ENCODE measurements around the gene ZCCHC9. TPM values are rescaled to one million over a fixed set of nuclear protein-coding genes. Genes with fewer than 3 reads are reported as not detected.

The ZCCHC9 gene
- total and polyA plus RNA-seq, 3 donors from 2014 or later: 18.6 to 23.7 (median 21.0) TPM

DNA sequence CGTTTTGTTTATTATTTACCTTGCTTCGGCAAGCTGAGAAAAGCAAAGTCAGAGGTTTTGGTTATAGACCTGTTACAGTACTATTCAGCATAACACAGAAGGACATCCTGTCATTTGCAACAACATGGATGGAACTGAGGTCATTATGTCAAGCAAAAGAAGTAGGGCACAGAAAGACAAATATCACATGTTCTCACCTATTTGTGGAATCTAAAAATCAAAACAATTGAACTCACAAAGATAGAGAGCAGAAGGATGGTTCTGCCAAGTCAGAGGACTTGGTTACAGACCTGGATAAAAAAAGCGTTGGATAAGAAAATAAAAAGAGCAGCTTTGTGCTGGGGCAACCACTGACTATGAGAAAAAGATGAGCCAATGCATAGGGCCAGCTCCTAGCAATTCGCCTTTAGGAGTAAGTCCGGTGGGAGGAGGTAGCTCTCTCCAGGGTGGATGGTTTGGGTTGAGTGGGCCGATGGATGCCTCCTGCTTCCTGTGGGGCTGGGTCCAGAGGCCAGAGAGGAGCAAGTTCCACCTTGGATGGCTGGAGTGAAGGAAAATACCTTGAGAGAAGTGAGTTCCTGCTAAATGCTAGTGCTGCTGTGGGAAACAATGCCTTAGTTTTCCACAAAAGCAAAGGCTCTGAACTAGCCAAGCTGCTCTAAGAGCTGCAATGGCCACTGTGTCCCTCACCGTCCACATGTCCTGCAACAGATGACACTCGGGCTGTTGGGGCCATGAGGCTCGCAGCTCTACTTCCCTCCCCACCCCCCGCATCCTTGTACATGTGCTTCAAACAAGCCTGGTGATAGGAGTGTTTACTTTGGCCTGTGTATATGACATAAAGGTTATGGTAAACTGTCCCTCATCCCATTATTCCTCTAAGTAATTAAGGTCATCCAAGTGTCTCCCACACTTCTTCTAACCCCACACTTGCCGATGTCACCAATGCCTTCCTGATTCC lies 54.2 kb downstream of the ZCCHC9 start:
- TF ChIP-seq, protein P1, sequence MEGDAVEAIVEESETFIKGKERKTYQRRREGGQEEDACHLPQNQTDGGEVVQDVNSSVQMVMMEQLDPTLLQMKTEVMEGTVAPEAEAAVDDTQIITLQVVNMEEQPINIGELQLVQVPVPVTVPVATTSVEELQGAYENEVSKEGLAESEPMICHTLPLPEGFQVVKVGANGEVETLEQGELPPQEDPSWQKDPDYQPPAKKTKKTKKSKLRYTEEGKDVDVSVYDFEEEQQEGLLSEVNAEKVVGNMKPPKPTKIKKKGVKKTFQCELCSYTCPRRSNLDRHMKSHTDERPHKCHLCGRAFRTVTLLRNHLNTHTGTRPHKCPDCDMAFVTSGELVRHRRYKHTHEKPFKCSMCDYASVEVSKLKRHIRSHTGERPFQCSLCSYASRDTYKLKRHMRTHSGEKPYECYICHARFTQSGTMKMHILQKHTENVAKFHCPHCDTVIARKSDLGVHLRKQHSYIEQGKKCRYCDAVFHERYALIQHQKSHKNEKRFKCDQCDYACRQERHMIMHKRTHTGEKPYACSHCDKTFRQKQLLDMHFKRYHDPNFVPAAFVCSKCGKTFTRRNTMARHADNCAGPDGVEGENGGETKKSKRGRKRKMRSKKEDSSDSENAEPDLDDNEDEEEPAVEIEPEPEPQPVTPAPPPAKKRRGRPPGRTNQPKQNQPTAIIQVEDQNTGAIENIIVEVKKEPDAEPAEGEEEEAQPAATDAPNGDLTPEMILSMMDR (IDR thresholded peaks at IDR 0.05): no peak
- no peak for TF ChIP-seq POLR2A (IDR thresholded peaks at IDR 0.05)
- DNase-seq: no peak
- Histone ChIP-seq H3K27me3 (no peaks in the 10 kb centered on the region), H3K4me1 (no peaks in the 10 kb centered on the region), H3K36me3 (ENCODE audit: low read depth, missing control alignments) (no peaks in the 10 kb centered on the region), H3K27ac (no peak overlapping the region), H3K4me3 (no peak overlapping the region), H3K9me3 (no peaks in the 10 kb centered on the region)
- intact Hi-C loops (cut with DNase I; ENCODE audit: low total_unique reads): no loop called here
- WGBS, 2 donors: 75 to 82% methylated on average over 11 of the region's 11 CpGs

DNA sequence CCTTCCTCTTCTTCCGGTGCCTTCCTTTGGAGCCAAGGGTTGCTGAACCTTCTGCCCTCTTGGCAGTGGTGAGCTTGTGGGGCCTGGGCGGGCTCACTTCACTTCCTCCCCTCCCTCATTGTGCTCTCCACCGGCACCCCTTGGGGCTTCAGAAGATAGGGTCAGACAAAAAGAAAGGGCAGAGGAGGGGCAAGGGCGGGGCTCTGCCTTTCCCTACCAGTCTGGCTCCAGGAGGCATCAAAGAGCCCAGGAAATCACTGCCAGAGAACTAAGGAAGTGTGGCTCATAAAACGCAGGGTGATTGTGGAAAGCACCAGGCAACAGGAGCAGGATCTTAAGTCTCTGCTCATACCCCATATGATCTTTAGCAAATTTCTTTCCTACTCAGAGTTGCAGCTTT lies 57.7 kb downstream of the ZCCHC9 start:
- intact Hi-C loops (cut with DNase I; ENCODE audit: low total_unique reads): no loop called here

DNA sequence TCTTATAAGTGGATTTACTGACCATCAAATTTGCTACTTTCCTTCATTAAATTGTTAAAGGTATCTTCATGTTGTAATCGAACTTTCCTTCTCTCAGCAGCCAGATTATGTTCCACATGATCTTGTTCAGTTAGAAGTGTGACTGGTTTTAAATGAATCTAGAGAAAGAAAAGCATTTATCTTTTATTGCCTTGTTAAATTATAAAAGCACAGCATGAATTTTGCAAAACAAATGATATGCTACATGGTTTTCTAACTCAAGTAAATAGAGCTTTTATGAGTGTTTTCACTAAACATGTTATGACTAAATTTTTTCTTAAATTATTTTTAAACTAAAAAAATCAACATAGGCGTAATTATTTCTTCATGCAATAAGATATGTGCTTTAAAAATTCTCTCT lies 58.5 kb downstream of the ZCCHC9 start:
- H3K9me3 ChIP-seq: no peaks in the 10 kb centered on the region
- no peak overlapping the region for H3K4me3 ChIP-seq
- WGBS, 2 donors: 85 to 87% methylated on average over 2 of the region's 2 CpGs
- intact Hi-C loops (cut with DNase I; ENCODE audit: low total_unique reads): no loop called here
- no peak for DNase-seq
- H3K27ac ChIP-seq: no peak overlapping the region
- TF ChIP-seq POLR2A (IDR thresholded peaks at IDR 0.05): no peak
- TF ChIP-seq, protein P1 (IDR thresholded peaks at IDR 0.05): no peak
- H3K4me1 ChIP-seq: no peaks in the 10 kb centered on the region
- no peaks in the 10 kb centered on the region for H3K27me3 ChIP-seq
- H3K36me3 ChIP-seq (ENCODE audit: low read depth, missing control alignments): no peaks in the 10 kb centered on the region

More for the DNA sequence above, 57.7 kb downstream of the ZCCHC9 start:
- no peak for DNase-seq
- no peaks in the 10 kb centered on the region for H3K36me3 ChIP-seq (ENCODE audit: low read depth, missing control alignments)
- H3K27ac ChIP-seq: no peak overlapping the region
- no peaks in the 10 kb centered on the region for H3K4me1 ChIP-seq
- H3K4me3 ChIP-seq: no peak overlapping the region
- no peaks in the 10 kb centered on the region for H3K9me3 ChIP-seq
- no peaks in the 10 kb centered on the region for H3K27me3 ChIP-seq
- TF ChIP-seq POLR2A (IDR thresholded peaks at IDR 0.05): no peak
- TF ChIP-seq, protein P1 (IDR thresholded peaks at IDR 0.05): no peak
- 55 to 59% methylated on average over 5 of the region's 5 CpGs for WGBS, 2 donors

DNA sequence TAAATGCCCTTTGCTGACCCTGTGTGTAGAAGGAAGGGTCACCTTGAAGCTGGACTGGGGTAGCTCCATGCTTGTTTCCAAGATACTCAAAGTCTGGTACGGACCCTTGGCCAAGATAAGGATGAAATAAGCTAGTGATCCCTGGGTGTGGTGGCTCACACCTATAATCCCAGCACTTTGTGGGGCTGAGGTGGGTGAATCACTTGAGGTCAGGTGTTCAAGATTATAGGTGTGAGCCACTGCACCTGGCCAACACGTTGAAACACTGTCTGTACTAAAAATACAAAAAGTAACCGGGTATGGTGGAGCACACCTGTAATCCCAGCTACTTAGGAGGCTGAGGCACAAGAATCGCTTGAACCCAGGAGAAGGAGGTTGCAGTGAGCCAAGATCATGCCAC lies 59.3 kb downstream of the ZCCHC9 start:
- Histone ChIP-seq H3K4me3 (no peak overlapping the region), H3K4me1 (no peaks in the 10 kb centered on the region), H3K9me3 (no peaks in the 10 kb centered on the region), H3K36me3 (ENCODE audit: low read depth, missing control alignments) (no peaks in the 10 kb centered on the region), H3K27ac (no peak overlapping the region), H3K27me3 (no peaks in the 10 kb centered on the region)
- DNase-seq: no peak
- intact Hi-C loops (cut with DNase I; ENCODE audit: low total_unique reads): no loop called here
- WGBS, 2 donors: 90 to 94% methylated on average over 4 of the region's 4 CpGs
- TF ChIP-seq, protein P1 (IDR thresholded peaks at IDR 0.05): no peak
- no peak for TF ChIP-seq POLR2A (IDR thresholded peaks at IDR 0.05)

Data from testis (tissue), 3 donors.